B cell (primary cell): Measurements from ENCODE around the gene CCR4. TPM values are rescaled to one million over a fixed set of nuclear protein-coding genes. Genes with fewer than 3 reads are reported as not detected.
"Not testable (repeated sequence)": the region's sequence is repeated elsewhere in the genome, so short reads cannot be mapped to it uniquely, and the experiment has no call there.

Experiments
- ATAC-seq: fragments of 200-7000 bp; cut with Tn5 transposase; one replicate; pipeline ENCODE4 v1.10.0; 2021; ENCODE audit warnings: low read depth, mild to moderate bottlenecking, moderate number of reproducible peaks, moderate library complexity
- CTCF ChIA-PET: fragments of 350-600 bp; sonication (Branson Sonifier 250); formaldehyde crosslinking; loops from one replicate; lab custom pipeline; 2021; ENCODE audit warnings: antibody characterized with exemption, inconsistent platforms; lab: Charles Lee
- POLR2A ChIA-PET: fragments of 350-600 bp; sonication (Branson Sonifier 250); formaldehyde crosslinking; loops from one replicate; lab custom pipeline; 2021; ENCODE audit warnings: antibody characterized with exemption; lab: Charles Lee
- DNase-seq: peaks from one replicate; pipeline ENCODE4 v3.0.0; 2013
- H2AFZ ChIP-seq: 2 replicates; pipeline ENCODE4 v1.6.1; 2012; ENCODE audit warnings: mild to moderate bottlenecking, low read depth, low read length; ENCODE audit not compliant: insufficient read depth, poor library complexity, severe bottlenecking
- H3K27ac ChIP-seq, 2 donors: 1 replicate in 1 of 2; 2 replicates in 1 of 2; pipeline ENCODE4 v1.5.1; 2012 to 2013; ENCODE audit warnings: low read length in 2 of 2, mild to moderate bottlenecking in 2 of 2, moderate library complexity in 1 of 2
- H3K27me3 ChIP-seq, 4 experiments: fragments of 200-600 bp in 1 of 4; sonication (generic) in 1 of 4; replicated peaks in 1 of 4; 1 replicate in 2 of 4; 2 replicates in 2 of 4; pipeline versions ENCODE4 v1.6.1 to v1.7.0; 2013 to 2016; ENCODE audit warnings: low read length in 3 of 4, mild to moderate bottlenecking in 2 of 4, mixed read lengths in 1 of 4, moderate library complexity in 1 of 4; ENCODE audit not compliant: insufficient read depth in 4 of 4, control insufficient read depth in 3 of 4; ENCODE audit errors: control extremely low read depth in 1 of 4
- H3K36me3 ChIP-seq, 2 experiments: replicated peaks in 1 of 2; 1 replicate in 1 of 2; 2 replicates in 1 of 2; pipeline versions ENCODE4 v1.6.1 to v1.7.1; 2013; ENCODE audit warnings: low read length in 1 of 2; ENCODE audit not compliant: insufficient read depth in 2 of 2, control insufficient read depth in 1 of 2; ENCODE audit errors: control extremely low read depth in 1 of 2, extremely low read depth in 1 of 2
- H3K4me1 ChIP-seq, 2 donors: fragments of 200-600 bp in 1 of 2; sonication (generic) in 1 of 2; 1 replicate in 1 of 2; 2 replicates in 1 of 2; pipeline versions ENCODE4 v1.5.1 to v1.6.1; 2013 to 2017; ENCODE audit warnings: low read length in 2 of 2; ENCODE audit not compliant: control insufficient read depth in 2 of 2, insufficient read depth in 2 of 2
- H3K4me2 ChIP-seq: replicated peaks from 2 replicates; pipeline ENCODE3; 2012; ENCODE audit warnings: mild to moderate bottlenecking, low read depth, low read length; ENCODE audit not compliant: poor library complexity, severe bottlenecking
- H3K4me3 ChIP-seq, 5 experiments: fragments of 200-600 bp in 1 of 5; sonication (generic) in 1 of 5; 1 replicate in 3 of 5; 2 replicates in 2 of 5; pipeline versions ENCODE4 v1.5.1 to v1.7.0; 2011 to 2016; ENCODE audit warnings: low read length in 4 of 5, mild to moderate bottlenecking in 4 of 5, low read depth in 2 of 5, control low read depth in 1 of 5, moderate library complexity in 1 of 5; ENCODE audit not compliant: insufficient read depth in 1 of 5; ENCODE audit errors: control extremely low read depth in 1 of 5, extremely low read depth in 1 of 5
- H3K79me2 ChIP-seq: fragments of 200-600 bp; sonication (generic); one replicate; pipeline ENCODE4 v1.6.0; 2016; ENCODE audit warnings: low read length; ENCODE audit not compliant: control insufficient read depth, insufficient read depth
- H3K9ac ChIP-seq: fragments of 200-600 bp; sonication (generic); 2 replicates; pipeline ENCODE4 v1.6.1; 2017; ENCODE audit warnings: mild to moderate bottlenecking, low read length, moderate library complexity
- H3K9me3 ChIP-seq, 3 donors: one replicate each; pipeline versions ENCODE4 v1.6.1 to v1.7.1; 2013; ENCODE audit warnings: low read length in 2 of 3; ENCODE audit not compliant: control insufficient read depth in 2 of 3, insufficient read depth in 1 of 3; ENCODE audit errors: control extremely low read depth in 1 of 3
- H4K20me1 ChIP-seq: 2 replicates; pipeline ENCODE4 v1.6.0; 2012; ENCODE audit warnings: mild to moderate bottlenecking, low read length; ENCODE audit not compliant: insufficient read depth, control insufficient read depth, poor library complexity, severe bottlenecking
- H3K27ac Mint-ChIP-seq: one replicate; pipeline ENCODE4 v1.8.0; 2021; ENCODE audit warnings: mixed read lengths
- H3K27me3 Mint-ChIP-seq: one replicate; pipeline ENCODE4 v1.8.0; 2021; ENCODE audit warnings: mixed read lengths
- H3K4me1 Mint-ChIP-seq: one replicate; pipeline ENCODE4 v1.8.0; 2021; ENCODE audit warnings: mixed read lengths
- H3K4me3 Mint-ChIP-seq: one replicate; pipeline ENCODE4 v1.8.0; 2021; ENCODE audit warnings: mixed read lengths
- H3K9me3 Mint-ChIP-seq: one replicate; pipeline ENCODE4 v1.8.0; 2022; ENCODE audit warnings: mixed read lengths; ENCODE audit not compliant: insufficient read depth
- CTCF ChIP-seq: fragments of 200-600 bp; IDR thresholded peaks from one replicate; pipeline ENCODE4 v1.8.0; 2022; ENCODE audit warnings: antibody characterized with exemption, mild to moderate bottlenecking
- EZH2 ChIP-seq: IDR thresholded peaks from 2 replicates; pipeline ENCODE4 v1.6.1; 2012; ENCODE audit warnings: borderline replicate concordance, low read depth, mild to moderate bottlenecking, moderate library complexity, low read length; ENCODE audit not compliant: insufficient read depth, poor library complexity, severe bottlenecking
- WGBS: methylation state at CpG from one replicate; pipeline ENCODE4 v1.1.5; 2013; ENCODE audit warnings: missing lambda C conversion rate; ENCODE audit not compliant: insufficient coverage; 5-methylcytosine and 5-hydroxymethylcytosine counted together
- intact Hi-C: fragments of 100-400 bp; cut with micrococcal nuclease; formaldehyde crosslinking; loops from one replicate; pipeline ENCODE4 v1.10.0; 2022
- polyA plus RNA-seq: library from polyadenylated mRNA; depleted of rRNA; stranded (reverse); fragments of >200 nt; gene quantifications from 2 replicates; pipeline ENCODE4 v1.2.3, GENCODE V29; 2012
- total RNA-seq, 2 donors: library from RNA; stranded (reverse); fragments of 120-200 nt in 1 of 2; gene quantifications; 1 replicate in 1 of 2; 2 replicates in 1 of 2; pipeline versions ENCODE4 v1.2.3 to v1.2.4, GENCODE V29; 2013 to 2022

Gene CCR4
- total and polyA plus RNA-seq, 2 donors (not counting 1 experiment from before 2014, with no cell fraction given): 0.04 to 0.12 TPM

GRCh38 chr3:32961189-32961715 is 9.8 kb downstream of the CCR4 start:
- TF ChIP-seq CTCF: no peak
- TF ChIP-seq EZH2: no peak
- CTCF ChIA-PET: interaction anchor here (1.4 kb wide), 1 partner anchor 19 kb away, joined by 4 read pairs; no protein-coding TSS in a partner anchor
- Histone ChIP-seq H2AFZ (no peak overlapping the region), H3K27ac (no peak overlapping the region), H3K36me3 (no peaks in the 10 kb centered on the region), H3K4me2 (no peak overlapping the region), H3K9me3 (peaks cover 2 to 12% (median 9%) of the 10 kb centered on the region in 3 donors), H3K9ac (no peak overlapping the region), H3K4me3 (no peak overlapping the region), H4K20me1 (no peaks in the 10 kb centered on the region), H3K27me3 (no peaks in the 10 kb centered on the region), H3K79me2 (no peaks in the 10 kb centered on the region), H3K4me1 (peaks cover 0 to 7% of the 10 kb centered on the region in 2 donors)
- POLR2A ChIA-PET: no interaction called here
- no peak for ATAC-seq
- DNase-seq: no peak
- H3K27me3 Mint-ChIP-seq: no peaks in the 10 kb centered on the region
- peaks cover 3% of the 10 kb centered on the region for H3K4me1 Mint-ChIP-seq
- H3K4me3 Mint-ChIP-seq: no peak overlapping the region
- no peak overlapping the region for H3K27ac Mint-ChIP-seq
- H3K9me3 Mint-ChIP-seq: peaks cover 7% of the 10 kb centered on the region
- intact Hi-C loops: no loop called here
- WGBS: 81% methylated on average over 2 of the region's 5 CpGs

GRCh38 chr3:32963871-32964270 is 12.4 kb downstream of the CCR4 start:
- ChIA-PET CTCF (interaction anchor here (1.5 kb wide), 1 partner anchor 16 kb away, joined by 5 read pairs; no protein-coding TSS in a partner anchor), POLR2A (no interaction called here)
- intact Hi-C loops: no loop called here
- no peaks in the 10 kb centered on the region for H3K27me3 ChIP-seq
- DNase-seq: no peak
- H4K20me1 ChIP-seq: no peaks in the 10 kb centered on the region
- peaks cover 2 to 19% (median 18%) of the 10 kb centered on the region in 3 donors for H3K9me3 ChIP-seq
- H3K9me3 Mint-ChIP-seq: peaks cover 13% of the 10 kb centered on the region
- H3K4me3 Mint-ChIP-seq: no peak overlapping the region
- peaks cover 0 to 7% of the 10 kb centered on the region in 2 donors for H3K4me1 ChIP-seq
- 100% methylated on average over 2 of the region's 3 CpGs for WGBS
- no peak for ATAC-seq
- no peaks in the 10 kb centered on the region for H3K79me2 ChIP-seq
- H3K4me1 Mint-ChIP-seq: peaks cover 3% of the 10 kb centered on the region
- H3K36me3 ChIP-seq: no peaks in the 10 kb centered on the region
- H3K27me3 Mint-ChIP-seq: no peaks in the 10 kb centered on the region
- no peak overlapping the region for H3K9ac ChIP-seq
- no peak overlapping the region for H3K4me3 ChIP-seq
- H3K4me2 ChIP-seq: no peak overlapping the region
- no peak overlapping the region for H3K27ac ChIP-seq
- H3K27ac Mint-ChIP-seq: no peak overlapping the region
- TF ChIP-seq CTCF (no peak), EZH2 (no peak)
- no peak overlapping the region for H2AFZ ChIP-seq

- H3K27ac ChIP-seq, H2AFZ ChIP-seq, H3K9ac ChIP-seq, H3K4me1 Mint-ChIP-seq, H3K4me3 Mint-ChIP-seq, CTCF ChIA-PET, H3K27ac Mint-ChIP-seq, intact Hi-C loops, H3K27me3 ChIP-seq, POLR2A ChIA-PET, ATAC-seq, H3K4me1 ChIP-seq, DNase-seq, H3K4me2 ChIP-seq, H4K20me1 ChIP-seq, H3K4me3 ChIP-seq, H3K79me2 ChIP-seq, H3K27me3 Mint-ChIP-seq, H3K36me3 ChIP-seq: not testable (repeated sequence)
- H3K9me3 Mint-ChIP-seq: peaks cover 13% of the 10 kb centered on the region
- 100% methylated on average over 1 of the region's 2 CpGs for WGBS
- peaks cover 2 to 19% (median 18%) of the 10 kb centered on the region in 3 donors for H3K9me3 ChIP-seq
These were observed 13.3 kb downstream of the CCR4 start for GRCh38 chr3:32964781-32965180.
